SK-N-SH (cell line): ENCODE measurements around the gene XPR1. TPM values are rescaled to one million over a fixed set of nuclear protein-coding genes. Genes with fewer than 3 reads are reported as not detected.

ENCODE experiments used
- CTCF ChIA-PET: fragments of 300-600, 350-600 bp; formaldehyde crosslinking; extraction: SDS; loops from one replicate; lab custom pipeline; 2021; lab: Yijun Ruan, JAX
- POLR2A ChIA-PET: fragments of 350-600 bp; sonication (Branson Sonifier 250); formaldehyde crosslinking; extraction: SDS; loops from one replicate; lab custom pipeline; 2020; ENCODE audit warnings: antibody characterized with exemption, inconsistent platforms; lab: Yijun Ruan, JAX
- DNase-seq: peaks from one replicate; pipeline ENCODE4 v3.0.0; 2012
- H2AFZ ChIP-seq: fragments of 200-600 bp; sonication (generic); 2 replicates; pipeline ENCODE4 v1.8.1; 2016; ENCODE audit warnings: antibody characterized with exemption, mild to moderate bottlenecking, low read depth
- H3F3A ChIP-seq: fragments of 200-600 bp; sonication (generic); replicated peaks from 2 replicates; pipeline ENCODE3; 2016; ENCODE audit warnings: antibody characterized with exemption, mild to moderate bottlenecking; ENCODE audit not compliant: insufficient read depth
- H3K27ac ChIP-seq, 2 experiments: fragments of 200-500 bp in 1 of 2; fragments of 200-600 bp in 1 of 2; sonication (Bioruptor generic) in 1 of 2; sonication (generic), shearing (Covaris generic) in 1 of 2; 2 replicates each; pipeline versions ENCODE4 v1.5.1 to v1.6.1; 2014 to 2016; ENCODE audit warnings: low read depth in 2 of 2, inconsistent platforms in 1 of 2, low read length in 1 of 2, mild to moderate bottlenecking in 1 of 2, mixed read lengths in 1 of 2
- H3K27me3 ChIP-seq: fragments of 200-600 bp; sonication (generic), shearing (Covaris generic); 2 replicates; pipeline ENCODE4 v1.6.1; 2016; ENCODE audit warnings: mixed run types; ENCODE audit not compliant: insufficient read depth
- H3K36me3 ChIP-seq, 2 experiments: fragments of 200-500 bp in 1 of 2; fragments of 200-600 bp in 1 of 2; sonication (Bioruptor generic) in 1 of 2; sonication (generic) in 1 of 2; replicated peaks in 1 of 2; 2 replicates each; pipeline versions ENCODE3 to v1.5.1; 2014 to 2016; ENCODE audit warnings: low read length in 1 of 2, mild to moderate bottlenecking in 1 of 2; ENCODE audit not compliant: insufficient read depth in 2 of 2, control insufficient read depth in 1 of 2
- H3K4me1 ChIP-seq, 2 experiments: fragments of 200-500 bp in 1 of 2; fragments of 200-600 bp in 1 of 2; sonication (Bioruptor generic) in 1 of 2; sonication (generic), shearing (Covaris generic) in 1 of 2; 2 replicates each; pipeline versions ENCODE4 v1.5.1 to v1.6.1; 2014 to 2016; ENCODE audit warnings: low read depth in 1 of 2, low read length in 1 of 2, mixed run types in 1 of 2; ENCODE audit not compliant: insufficient read depth in 2 of 2, control insufficient read depth in 1 of 2
- H3K4me2 ChIP-seq: fragments of 200-600 bp; sonication (generic), shearing (Covaris generic); 2 replicates; pipeline ENCODE4 v1.6.1; 2017; ENCODE audit warnings: mixed run types
- H3K4me3 ChIP-seq, 2 experiments: fragments of 200-500 bp in 1 of 2; fragments of 200-600 bp in 1 of 2; sonication (Bioruptor generic) in 1 of 2; sonication (generic), shearing (Covaris generic) in 1 of 2; 2 replicates each; pipeline versions ENCODE4 v1.5.1 to v1.8.1; 2014 to 2016; ENCODE audit warnings: low read depth in 2 of 2, inconsistent platforms in 1 of 2, low read length in 1 of 2, mild to moderate bottlenecking in 1 of 2, mixed read lengths in 1 of 2, moderate library complexity in 1 of 2
- H3K79me2 ChIP-seq: fragments of 200-600 bp; sonication (generic); 2 replicates; pipeline ENCODE4 v1.8.1; 2017; ENCODE audit warnings: mild to moderate bottlenecking; ENCODE audit not compliant: insufficient read depth
- H3K9ac ChIP-seq: fragments of 200-600 bp; sonication (generic); 2 replicates; pipeline ENCODE4 v1.6.1; 2017; ENCODE audit warnings: mixed run types
- H3K9me2 ChIP-seq: fragments of 200-600 bp; sonication (generic); 2 replicates; pipeline ENCODE4 v1.6.1; 2017; ENCODE audit warnings: mixed run types
- H3K9me3 ChIP-seq: fragments of 200-600 bp; sonication (generic); 2 replicates; pipeline ENCODE4 v1.6.1; 2017; ENCODE audit warnings: mixed run types, mild to moderate bottlenecking, moderate library complexity
- H4K20me1 ChIP-seq: fragments of 200-600 bp; sonication (generic); 2 replicates; pipeline ENCODE4 v1.6.1; 2017; ENCODE audit warnings: mild to moderate bottlenecking, mixed run types; ENCODE audit not compliant: insufficient read depth
- CHD2 ChIP-seq: fragments of 150-350 bp; IDR thresholded peaks from 2 replicates; pipeline ENCODE4 v1.6.1; 2018; ENCODE audit warnings: low read length; ENCODE audit not compliant: partially characterized antibody
- CTCF ChIP-seq: fragments of 200-600 bp; sonication (generic); IDR thresholded peaks from 2 replicates; pipeline ENCODE4 v1.6.1; 2017; ENCODE audit warnings: antibody characterized with exemption, mild to moderate bottlenecking, moderate library complexity
- FOSL2 ChIP-seq: IDR thresholded peaks from 2 replicates; pipeline ENCODE4 v1.4.0; 2012; ENCODE audit warnings: low read depth, mild to moderate bottlenecking, moderate library complexity, borderline replicate concordance
- FOXM1 ChIP-seq: IDR thresholded peaks from 2 replicates; pipeline ENCODE4 v1.4.0; 2012; ENCODE audit warnings: low read depth, mild to moderate bottlenecking
- GABPA ChIP-seq: IDR thresholded peaks from 2 replicates; pipeline ENCODE4 v1.4.0; 2012; ENCODE audit warnings: low read depth, mild to moderate bottlenecking
- GATA2 ChIP-seq: sonication (generic); formaldehyde crosslinking; IDR thresholded peaks from 2 replicates; pipeline ENCODE4 v1.5.0; 2020; ENCODE audit warnings: mild to moderate bottlenecking, missing genetic modification reagents
- JUND ChIP-seq: IDR thresholded peaks from 2 replicates; pipeline ENCODE4 v1.4.0; 2012
- NFIC ChIP-seq: IDR thresholded peaks from 2 replicates; pipeline ENCODE4 v1.4.0; 2012; ENCODE audit warnings: borderline replicate concordance
- RFX5 ChIP-seq: IDR thresholded peaks from 2 replicates; pipeline ENCODE4 v1.6.1; 2012; ENCODE audit warnings: mild to moderate bottlenecking, improper control_type of control experiment, low read length
- SIN3A ChIP-seq: IDR thresholded peaks from 2 replicates; pipeline ENCODE4 v1.6.1; 2012; ENCODE audit warnings: low read depth, mild to moderate bottlenecking, low read length, moderate library complexity, borderline replicate concordance
- USF1 ChIP-seq: IDR thresholded peaks from 2 replicates; pipeline ENCODE4 v1.4.0; 2012; ENCODE audit warnings: low read depth, borderline replicate concordance
- WGBS: methylation state at CpG from one replicate; pipeline ENCODE4 v1.1.6; 2017; ENCODE audit warnings: low lambda C conversion rate; 5-methylcytosine and 5-hydroxymethylcytosine counted together
- polyA plus RNA-seq, 3 experiments: library from polyadenylated mRNA; depleted of rRNA; stranded (reverse); fragments of >200 nt; gene quantifications; 2 replicates each; pipeline ENCODE4 v1.2.3, GENCODE V29; 2012

The XPR1 gene
- polyA plus RNA-seq, 1 of the 3 experiments (the other 2 are of a cell fraction) = 7.9 TPM

GRCh38 chr1:180848191-180848590 lies 216.4 kb downstream of the XPR1 start:
- ChIA-PET POLR2A (no interaction called here), CTCF (interaction anchor here (1.0 to 2.3 kb wide), 2 partner anchors 15 to 333 kb away, joined by 3 to 8 read pairs; no protein-coding TSS in a partner anchor)
- H3K4me3 ChIP-seq = no peak overlapping the region
- no peak overlapping the region for H3K4me2 ChIP-seq
- DNase-seq = no peak
- no peak overlapping the region for H3K9ac ChIP-seq
- no peaks in the 10 kb centered on the region for H3K79me2 ChIP-seq
- H3K27ac ChIP-seq = no peak overlapping the region
- TF ChIP-seq NFIC (no peak), CTCF (no peak), FOXM1 (no peak), JUND (no peak), FOSL2 (no peak)
- no peak overlapping the region for H2AFZ ChIP-seq
- no peaks in the 10 kb centered on the region for H3K27me3 ChIP-seq
- no peaks in the 10 kb centered on the region for H3K9me3 ChIP-seq
- no peaks in the 10 kb centered on the region for H3K9me2 ChIP-seq
- H3K4me1 ChIP-seq = peaks cover 0 to 4% of the 10 kb centered on the region in 2 experiments; a peak in 2 of 4 replicates
- H4K20me1 ChIP-seq = no peaks in the 10 kb centered on the region
- H3K36me3 ChIP-seq = peaks cover 2 to 3% of the 10 kb centered on the region in 2 experiments
- peaks cover 6% of the 10 kb centered on the region for H3F3A ChIP-seq

GRCh38 chr1:180849031-180849775 lies 217.4 kb downstream of the XPR1 start:
- H3K4me2 ChIP-seq = no peak overlapping the region
- H3K79me2 ChIP-seq = no peaks in the 10 kb centered on the region
- ChIA-PET CTCF (interaction anchor here (0.6 to 2.3 kb wide), 3 partner anchors 14 to 334 kb away, joined by 3 to 8 read pairs (median 3); no protein-coding TSS in a partner anchor), POLR2A (no interaction called here)
- H3K27ac ChIP-seq = no peak overlapping the region
- peaks cover 6 to 7% of the 10 kb centered on the region in 2 experiments; a peak in 3 of 4 replicates for H3K4me1 ChIP-seq
- H3K36me3 ChIP-seq = peaks cover 2 to 3% of the 10 kb centered on the region in 2 experiments
- peaks cover 6% of the 10 kb centered on the region for H3F3A ChIP-seq
- H4K20me1 ChIP-seq = no peaks in the 10 kb centered on the region
- no peaks in the 10 kb centered on the region for H3K9me2 ChIP-seq
- no peak overlapping the region for H3K9ac ChIP-seq
- TF ChIP-seq GABPA (no peak), GATA2 (CRISPR knock-in tag) (no peak), RFX5 (no peak), CHD2 (no peak), USF1 (no peak), SIN3A (no peak)
- no peaks in the 10 kb centered on the region for H3K9me3 ChIP-seq
- H2AFZ ChIP-seq = no peak overlapping the region
- no peaks in the 10 kb centered on the region for H3K27me3 ChIP-seq
- no peak overlapping the region for H3K4me3 ChIP-seq
- 85% methylated on average over 6 of the region's 6 CpGs for WGBS
- DNase-seq = no peak
